Measurements from ENCODE around the gene TANGO2. TPM values are rescaled to one million over a fixed set of nuclear protein-coding genes. Genes with fewer than 3 reads are reported as not detected.

The TANGO2 gene
- total and polyA plus RNA-seq, 9 of the 15 experiments (the other 6 are each of a cell fraction or from before 2014, with no cell fraction given) = 15.5 to 94.9 (median 70.1) TPM

DNA sequence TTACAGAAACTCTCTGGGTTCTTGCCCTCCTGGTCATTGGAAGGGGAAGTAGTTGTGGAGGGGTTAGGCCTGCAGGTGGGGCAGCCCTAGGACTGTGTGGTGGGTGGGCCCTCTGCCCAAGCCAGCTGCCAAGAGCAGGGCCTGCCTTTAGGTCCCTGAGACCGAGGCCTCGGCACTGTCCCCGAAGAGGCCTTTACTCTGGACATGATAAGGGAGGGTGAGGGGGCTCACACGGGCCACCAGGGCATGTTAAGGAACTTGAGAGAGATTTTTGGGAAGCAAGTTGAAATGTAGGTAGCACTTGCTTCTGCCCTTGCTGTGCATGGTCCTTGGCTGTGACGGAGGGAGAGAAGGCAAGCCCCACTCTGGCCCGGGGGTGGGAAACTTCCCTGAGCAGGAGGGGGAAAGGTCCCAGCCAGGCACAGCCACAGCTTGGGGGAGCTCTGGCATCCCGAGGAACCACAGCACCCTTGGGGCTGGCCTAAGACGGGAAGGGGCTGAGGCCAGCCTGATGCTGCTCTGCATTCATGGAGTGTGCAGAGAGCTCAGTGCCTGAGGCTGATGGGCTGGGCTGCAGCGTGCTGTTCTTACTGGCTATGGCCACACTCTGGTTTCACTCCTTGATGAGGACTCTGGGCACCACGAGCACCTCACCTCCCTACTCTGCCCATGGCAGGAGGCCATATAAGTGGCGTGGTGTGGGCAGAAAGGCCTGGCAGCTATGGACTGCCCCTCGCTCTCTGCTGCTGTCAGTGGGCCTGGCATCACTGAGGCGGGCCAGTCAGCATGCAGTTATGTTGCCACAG is 87.2 kb downstream of the TANGO2 start (continued):
- TF ChIP-seq ZNF668 (CRISPR knock-in tag; IDR thresholded peaks at IDR 0.05) = no peak
- TF ChIP-seq PHF21A (IDR thresholded peaks at IDR 0.05; ENCODE audit: borderline replicate concordance, low read depth) = no peak
- TF ChIP-seq PHB2 (IDR thresholded peaks at IDR 0.05; ENCODE audit: low read depth) = no peak
- TF ChIP-seq MED1 (CRISPR knock-in tag; IDR thresholded peaks at IDR 0.05; ENCODE audit: borderline replicate concordance) = no peak
- TF ChIP-seq, protein P1, sequence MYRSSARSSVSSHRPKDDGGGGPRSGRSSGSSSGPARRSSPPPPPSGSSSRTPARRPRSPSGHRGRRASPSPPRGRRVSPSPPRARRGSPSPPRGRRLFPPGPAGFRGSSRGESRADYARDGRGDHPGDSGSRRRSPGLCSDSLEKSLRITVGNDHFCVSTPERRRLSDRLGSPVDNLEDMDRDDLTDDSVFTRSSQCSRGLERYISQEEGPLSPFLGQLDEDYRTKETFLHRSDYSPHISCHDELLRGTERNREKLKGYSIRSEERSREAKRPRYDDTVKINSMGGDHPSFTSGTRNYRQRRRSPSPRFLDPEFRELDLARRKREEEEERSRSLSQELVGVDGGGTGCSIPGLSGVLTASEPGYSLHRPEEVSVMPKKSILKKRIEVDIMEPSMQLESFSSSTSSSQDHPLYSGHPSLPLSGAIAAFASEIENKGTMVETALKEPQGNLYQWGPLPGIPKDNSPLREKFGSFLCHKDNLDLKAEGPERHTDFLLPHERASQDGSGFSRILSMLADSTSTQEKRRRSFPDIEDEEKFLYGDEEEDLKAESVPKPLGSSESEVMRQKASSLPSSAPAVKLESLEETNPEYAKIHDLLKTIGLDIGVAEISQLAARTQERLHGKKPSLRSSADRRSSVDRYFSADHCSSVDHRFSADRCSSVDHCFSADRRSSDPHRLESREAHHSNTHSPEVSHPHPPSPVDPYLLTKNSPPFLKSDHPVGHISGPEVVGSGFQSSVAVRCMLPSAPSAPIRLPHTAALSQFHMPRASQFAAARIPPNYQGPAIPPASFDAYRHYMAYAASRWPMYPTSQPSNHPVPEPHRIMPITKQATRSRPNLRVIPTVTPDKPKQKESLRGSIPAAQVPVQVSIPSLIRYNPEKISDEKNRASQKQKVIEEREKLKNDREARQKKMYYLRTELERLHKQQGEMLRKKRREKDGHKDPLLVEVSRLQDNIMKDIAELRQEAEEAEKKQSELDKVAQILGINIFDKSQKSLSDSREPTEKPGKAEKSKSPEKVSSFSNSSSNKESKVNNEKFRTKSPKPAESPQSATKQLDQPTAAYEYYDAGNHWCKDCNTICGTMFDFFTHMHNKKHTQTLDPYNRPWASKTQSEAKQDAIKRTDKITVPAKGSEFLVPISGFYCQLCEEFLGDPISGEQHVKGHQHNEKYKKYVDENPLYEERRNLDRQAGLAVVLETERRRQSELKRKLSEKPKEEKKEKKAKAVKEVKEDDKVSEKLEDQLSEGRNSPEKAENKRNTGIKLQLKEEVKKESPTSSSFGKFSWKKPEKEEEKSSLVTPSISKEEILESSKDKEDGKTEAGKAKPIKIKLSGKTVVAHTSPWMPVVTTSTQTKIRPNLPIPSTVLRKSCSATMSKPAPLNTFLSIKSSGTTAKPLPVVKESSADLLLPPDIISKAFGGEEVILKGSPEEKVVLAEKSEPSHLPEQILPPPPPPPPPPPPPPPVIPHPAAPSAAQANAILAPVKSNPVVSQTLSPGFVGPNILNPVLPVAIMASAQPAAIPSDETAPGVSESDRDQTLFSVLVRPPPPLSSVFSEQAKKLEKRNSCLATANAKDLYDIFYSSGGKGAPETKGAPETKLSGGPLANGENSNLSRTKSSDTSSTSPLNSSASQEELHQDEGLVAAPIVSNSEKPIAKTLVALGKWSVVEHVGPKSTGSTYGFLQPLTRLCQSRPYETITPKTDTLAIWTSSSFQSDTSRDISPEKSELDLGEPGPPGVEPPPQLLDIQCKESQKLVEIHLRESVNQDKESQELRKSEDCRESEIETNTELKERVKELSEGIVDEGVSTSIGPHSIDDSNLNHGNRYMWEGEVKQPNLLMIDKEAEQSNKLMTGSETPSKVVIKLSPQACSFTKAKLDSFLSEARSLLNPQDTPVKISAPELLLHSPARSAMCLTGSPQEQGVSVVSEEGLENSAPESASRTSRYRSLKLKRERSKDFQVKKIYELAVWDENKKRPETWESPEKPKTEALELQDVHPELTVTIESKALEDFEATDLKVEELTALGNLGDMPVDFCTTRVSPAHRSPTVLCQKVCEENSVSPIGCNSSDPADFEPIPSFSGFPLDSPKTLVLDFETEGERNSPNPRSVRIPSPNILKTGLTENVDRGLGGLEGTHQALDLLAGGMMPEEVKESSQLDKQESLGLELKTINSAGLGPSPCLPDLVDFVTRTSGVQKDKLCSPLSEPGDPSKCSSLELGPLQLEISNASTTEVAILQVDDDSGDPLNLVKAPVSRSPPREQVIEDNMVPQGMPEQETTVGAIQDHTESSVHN (IDR thresholded peaks at IDR 0.05; ENCODE audit: borderline replicate concordance in 1 of 2, low read depth in 1 of 2) = no peak
- TF ChIP-seq, protein P2, sequence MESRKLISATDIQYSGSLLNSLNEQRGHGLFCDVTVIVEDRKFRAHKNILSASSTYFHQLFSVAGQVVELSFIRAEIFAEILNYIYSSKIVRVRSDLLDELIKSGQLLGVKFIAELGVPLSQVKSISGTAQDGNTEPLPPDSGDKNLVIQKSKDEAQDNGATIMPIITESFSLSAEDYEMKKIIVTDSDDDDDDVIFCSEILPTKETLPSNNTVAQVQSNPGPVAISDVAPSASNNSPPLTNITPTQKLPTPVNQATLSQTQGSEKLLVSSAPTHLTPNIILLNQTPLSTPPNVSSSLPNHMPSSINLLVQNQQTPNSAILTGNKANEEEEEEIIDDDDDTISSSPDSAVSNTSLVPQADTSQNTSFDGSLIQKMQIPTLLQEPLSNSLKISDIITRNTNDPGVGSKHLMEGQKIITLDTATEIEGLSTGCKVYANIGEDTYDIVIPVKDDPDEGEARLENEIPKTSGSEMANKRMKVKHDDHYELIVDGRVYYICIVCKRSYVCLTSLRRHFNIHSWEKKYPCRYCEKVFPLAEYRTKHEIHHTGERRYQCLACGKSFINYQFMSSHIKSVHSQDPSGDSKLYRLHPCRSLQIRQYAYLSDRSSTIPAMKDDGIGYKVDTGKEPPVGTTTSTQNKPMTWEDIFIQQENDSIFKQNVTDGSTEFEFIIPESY (CRISPR knock-in tag; IDR thresholded peaks at IDR 0.05) = no peak
- TF ChIP-seq ZNF511 (CRISPR knock-in tag; IDR thresholded peaks at IDR 0.05) = no peak

All from K562 (cell line).